Parathyroid adenoma (tissue), 2 donors: ENCODE data around the gene TNFRSF12A.

ENCODE experiments used
- H2AFZ ChIP-seq: fragments of 300-600 bp; sonication (generic); one replicate; pipeline ENCODE4 v1.7.0; 2017; ENCODE audit warnings: antibody characterized with exemption, mild to moderate bottlenecking
- H3K27ac ChIP-seq: fragments of 300-600 bp; sonication (generic); one replicate; pipeline ENCODE4 v1.7.0; 2017
- H3K27me3 ChIP-seq: fragments of 300-600 bp; sonication (generic); one replicate; pipeline ENCODE4 v1.7.0; 2017; ENCODE audit warnings: low read length; ENCODE audit not compliant: control insufficient read depth, insufficient read depth
- H3K36me3 ChIP-seq: fragments of 300-600 bp; sonication (generic); one replicate; pipeline ENCODE4 v1.7.0; 2017; ENCODE audit warnings: low read length; ENCODE audit not compliant: control insufficient read depth, insufficient read depth
- H3K4me1 ChIP-seq: fragments of 300-600 bp; sonication (generic); one replicate; pipeline ENCODE4 v1.7.0; 2017; ENCODE audit warnings: control low read depth
- H3K4me2 ChIP-seq: fragments of 300-600 bp; sonication (generic); one replicate; pipeline ENCODE4 v1.7.0; 2017; ENCODE audit warnings: low read length
- H3K4me3 ChIP-seq: fragments of 300-600 bp; sonication (generic); one replicate; pipeline ENCODE4 v1.7.0; 2017; ENCODE audit warnings: low read depth, low read length
- H3K79me2 ChIP-seq: fragments of 300-600 bp; sonication (generic); one replicate; pipeline ENCODE4 v1.7.0; 2017; ENCODE audit warnings: control low read depth
- H3K9ac ChIP-seq: fragments of 300-600 bp; sonication (generic); one replicate; pipeline ENCODE4 v1.7.0; 2017; ENCODE audit warnings: mild to moderate bottlenecking
- H3K9me3 ChIP-seq: fragments of 300-600 bp; sonication (generic); one replicate; pipeline ENCODE4 v1.7.0; 2017; ENCODE audit warnings: low read length; ENCODE audit not compliant: control insufficient read depth
- CTCF ChIP-seq: fragments of 300-600 bp; sonication (generic); IDR thresholded peaks from one replicate; pipeline ENCODE4 v1.7.0; 2017; ENCODE audit warnings: antibody characterized with exemption, mild to moderate bottlenecking
- donor health status: primary hyperparathyroidism.

Gene TNFRSF12A

GRCh38 chr16:3060339-3061127, 40.4 kb downstream of the TNFRSF12A start:
- Histone ChIP-seq H3K9me3 (no peaks in the 10 kb centered on the region), H3K4me3 (peak overlapping the region; percentile 99), H3K4me1 (no peaks in the 10 kb centered on the region), H3K27me3 (no peaks in the 10 kb centered on the region), H3K4me2 (no peak overlapping the region), H3K79me2 (no peaks in the 10 kb centered on the region), H3K36me3 (no peaks in the 10 kb centered on the region), H3K27ac (no peak overlapping the region), H2AFZ (no peak overlapping the region), H3K9ac (no peak overlapping the region)
- no peak for TF ChIP-seq CTCF

- Histone ChIP-seq H3K36me3 (no peaks in the 10 kb centered on the region), H3K9me3 (no peaks in the 10 kb centered on the region), H3K9ac (no peak overlapping the region), H3K79me2 (no peaks in the 10 kb centered on the region), H3K27me3 (no peaks in the 10 kb centered on the region), H3K4me2 (no peak overlapping the region), H3K4me3 (no peak overlapping the region), H3K27ac (no peak overlapping the region), H3K4me1 (no peaks in the 10 kb centered on the region), H2AFZ (no peak overlapping the region)
- no peak for TF ChIP-seq CTCF
These were observed 42.4 kb downstream of the TNFRSF12A start for GRCh38 chr16:3062553-3062952.

- no peaks in the 10 kb centered on the region for H3K4me1 ChIP-seq
- H3K9ac ChIP-seq: no peak overlapping the region
- H3K4me2 ChIP-seq: no peak overlapping the region
- no peak overlapping the region for H2AFZ ChIP-seq
- no peak for TF ChIP-seq CTCF
- no peaks in the 10 kb centered on the region for H3K27me3 ChIP-seq
- no peaks in the 10 kb centered on the region for H3K36me3 ChIP-seq
- no peak overlapping the region for H3K27ac ChIP-seq
- H3K79me2 ChIP-seq: no peaks in the 10 kb centered on the region
- no peaks in the 10 kb centered on the region for H3K9me3 ChIP-seq
- no peak overlapping the region for H3K4me3 ChIP-seq
These were observed 43.6 kb downstream of the TNFRSF12A start for GRCh38 chr16:3063625-3064386.

- Histone ChIP-seq H3K4me1 (no peaks in the 10 kb centered on the region), H3K79me2 (no peaks in the 10 kb centered on the region), H3K4me3 (peak within 1 kb of the TSS; percentile 21), H3K4me2 (peak within 1 kb of the TSS; percentile 25), H2AFZ (no peak within 1 kb of the TSS), H3K27me3 (no peaks in the 10 kb centered on the region), H3K9ac (no peak within 1 kb of the TSS), H3K27ac (peak within 1 kb of the TSS; percentile 24), H3K36me3 (no peaks in the 10 kb centered on the region), H3K9me3 (no peaks in the 10 kb centered on the region)
- TF ChIP-seq CTCF: no peak
These were observed 45.0 kb downstream of the TNFRSF12A start, which contains the start of gene IL32 for GRCh38 chr16:3065069-3065741. IL32 (plus strand) TSS chr16:3065640; CDS start chr16:3065812, 172 bp downstream.
